ENCODE data around the gene SOX21.

SOX21 gene

GRCh38 chr13:94662274-94662945, 49.9 kb downstream of the SOX21 start:
- H3K9ac ChIP-seq (ENCODE audit: low read length), result no peak overlapping the region
- H3K4me3 ChIP-seq (ENCODE audit: low read length), result no peak overlapping the region
- no peaks in the 10 kb centered on the region for H3K36me3 ChIP-seq (ENCODE audit: control insufficient read depth, insufficient read depth, low read length)
- H3K9me3 ChIP-seq (ENCODE audit: control insufficient read depth, low read length), result no peaks in the 10 kb centered on the region
- no peaks in the 10 kb centered on the region for H3K4me1 ChIP-seq (ENCODE audit: control insufficient read depth, insufficient read depth, low read length)
- H3K27me3 ChIP-seq (ENCODE audit: control insufficient read depth, insufficient read depth, low read length), result peaks cover 5% of the 10 kb centered on the region

GRCh38 chr13:94661406-94661805, 50.9 kb downstream of the SOX21 start:
- Histone ChIP-seq H3K4me1 (ENCODE audit: control insufficient read depth, insufficient read depth, low read length) (no peaks in the 10 kb centered on the region), H3K9me3 (ENCODE audit: control insufficient read depth, low read length) (no peaks in the 10 kb centered on the region), H3K9ac (ENCODE audit: low read length) (no peak overlapping the region), H3K4me3 (ENCODE audit: low read length) (no peak overlapping the region), H3K36me3 (ENCODE audit: control insufficient read depth, insufficient read depth, low read length) (no peaks in the 10 kb centered on the region), H3K27me3 (ENCODE audit: control insufficient read depth, insufficient read depth, low read length) (peaks cover 5% of the 10 kb centered on the region)

GRCh38 chr13:94660695-94661326, 51.5 kb downstream of the SOX21 start:
- Histone ChIP-seq H3K4me1 (ENCODE audit: control insufficient read depth, insufficient read depth, low read length) (no peaks in the 10 kb centered on the region), H3K36me3 (ENCODE audit: control insufficient read depth, insufficient read depth, low read length) (no peaks in the 10 kb centered on the region), H3K4me3 (ENCODE audit: low read length) (no peak overlapping the region), H3K27me3 (ENCODE audit: control insufficient read depth, insufficient read depth, low read length) (peaks cover 5% of the 10 kb centered on the region), H3K9ac (ENCODE audit: low read length) (no peak overlapping the region), H3K9me3 (ENCODE audit: control insufficient read depth, low read length) (no peaks in the 10 kb centered on the region)

All from mucosa of stomach (tissue), 1 donor.